Measurements from ENCODE around the gene MND1.

- no peak for TF ChIP-seq CTCF (IDR thresholded peaks at IDR 0.05)
- no peak for TF ChIP-seq POLR2A (IDR thresholded peaks at IDR 0.05)
Measured at GRCh38 chr4:153394945-153395344, 50.5 kb downstream of the MND1 start.
